Mucosa of rectum (tissue), 2 donors: ENCODE measurements around the gene SLC38A8.

ENCODE experiments used
- H3K27ac ChIP-seq, 2 donors: one replicate each; pipeline ENCODE4 v1.7.0; 2013; ENCODE audit warnings: inconsistent platforms in 2 of 2, low read depth in 2 of 2, low read length in 2 of 2
- H3K27me3 ChIP-seq, 2 donors: one replicate each; pipeline ENCODE4 v1.7.0; 2013; ENCODE audit warnings: low read length in 2 of 2; ENCODE audit not compliant: control insufficient read depth in 2 of 2, insufficient read depth in 2 of 2
- H3K36me3 ChIP-seq, 2 donors: one replicate each; pipeline ENCODE4 v1.7.0; 2013; ENCODE audit warnings: low read length in 2 of 2; ENCODE audit not compliant: control insufficient read depth in 2 of 2, insufficient read depth in 2 of 2
- H3K4me1 ChIP-seq, 2 donors: one replicate each; pipeline ENCODE4 v1.7.0; 2013; ENCODE audit warnings: low read length in 2 of 2, mild to moderate bottlenecking in 1 of 2; ENCODE audit not compliant: control insufficient read depth in 2 of 2, insufficient read depth in 2 of 2
- H3K4me3 ChIP-seq, 2 donors: one replicate each; pipeline ENCODE4 v1.7.0; 2013; ENCODE audit warnings: low read length in 2 of 2
- H3K9ac ChIP-seq, 2 donors: one replicate each; pipeline ENCODE4 v1.7.0; 2013; ENCODE audit warnings: low read length in 2 of 2, low read depth in 1 of 2, mild to moderate bottlenecking in 1 of 2
- H3K9me3 ChIP-seq, 2 donors: one replicate each; pipeline ENCODE4 v1.7.0; 2013; ENCODE audit warnings: low read length in 2 of 2; ENCODE audit not compliant: control insufficient read depth in 2 of 2
- donor health status: healthy.
- donor health status: Normal muscosa, but diverticular disease.

The SLC38A8 gene

GRCh38 chr16:84005391-84005790 is 37.2 kb downstream of the SLC38A8 start:
- no peak overlapping the region for H3K9ac ChIP-seq
- no peak overlapping the region for H3K4me3 ChIP-seq
- H3K4me1 ChIP-seq = no peaks in the 10 kb centered on the region
- no peaks in the 10 kb centered on the region for H3K9me3 ChIP-seq
- H3K36me3 ChIP-seq = no peaks in the 10 kb centered on the region
- peaks cover 3 to 4% of the 10 kb centered on the region in 2 donors for H3K27me3 ChIP-seq
- H3K27ac ChIP-seq = no peak overlapping the region

- Histone ChIP-seq H3K9ac (no peak overlapping the region), H3K27me3 (peaks cover 3 to 4% of the 10 kb centered on the region in 2 donors), H3K27ac (no peak overlapping the region), H3K9me3 (no peaks in the 10 kb centered on the region), H3K36me3 (no peaks in the 10 kb centered on the region), H3K4me1 (no peaks in the 10 kb centered on the region), H3K4me3 (no peak overlapping the region)
Measured at GRCh38 chr16:84004442-84004841, 38.2 kb downstream of the SLC38A8 start.

GRCh38 chr16:84003038-84003437 is 39.6 kb downstream of the SLC38A8 start:
- H3K9me3 ChIP-seq = no peaks in the 10 kb centered on the region
- no peaks in the 10 kb centered on the region for H3K4me1 ChIP-seq
- H3K27me3 ChIP-seq = peaks cover 3 to 5% of the 10 kb centered on the region in 2 donors
- H3K9ac ChIP-seq = no peak overlapping the region
- no peaks in the 10 kb centered on the region for H3K36me3 ChIP-seq
- no peak overlapping the region for H3K4me3 ChIP-seq
- no peak overlapping the region for H3K27ac ChIP-seq

- Histone ChIP-seq H3K4me3 (no peak overlapping the region), H3K9me3 (no peaks in the 10 kb centered on the region), H3K4me1 (no peaks in the 10 kb centered on the region), H3K27ac (no peak overlapping the region), H3K9ac (no peak overlapping the region), H3K27me3 (peaks cover 3 to 5% of the 10 kb centered on the region in 2 donors), H3K36me3 (no peaks in the 10 kb centered on the region)
Measured at GRCh38 chr16:84001726-84002125, 40.9 kb downstream of the SLC38A8 start.

- Histone ChIP-seq H3K9ac (no peak overlapping the region), H3K27ac (no peak overlapping the region), H3K4me1 (no peaks in the 10 kb centered on the region), H3K27me3 (peaks cover 3 to 5% of the 10 kb centered on the region in 2 donors), H3K36me3 (no peaks in the 10 kb centered on the region), H3K4me3 (no peak overlapping the region), H3K9me3 (no peaks in the 10 kb centered on the region)
Measured at GRCh38 chr16:84000989-84001642, 41.5 kb downstream of the SLC38A8 start.

GRCh38 chr16:83998091-83998490 is 44.5 kb downstream of the SLC38A8 start:
- H3K27me3 ChIP-seq = peaks cover 2 to 6% of the 10 kb centered on the region in 2 donors
- no peaks in the 10 kb centered on the region for H3K4me1 ChIP-seq
- H3K27ac ChIP-seq = no peak overlapping the region
- no peak overlapping the region for H3K4me3 ChIP-seq
- H3K9me3 ChIP-seq = no peaks in the 10 kb centered on the region
- H3K9ac ChIP-seq = no peak overlapping the region
- no peaks in the 10 kb centered on the region for H3K36me3 ChIP-seq

- no peak overlapping the region for H3K27ac ChIP-seq
- H3K9ac ChIP-seq = no peak overlapping the region
- peaks cover 2 to 6% of the 10 kb centered on the region in 2 donors for H3K27me3 ChIP-seq
- no peak overlapping the region for H3K4me3 ChIP-seq
- H3K4me1 ChIP-seq = no peaks in the 10 kb centered on the region
- H3K36me3 ChIP-seq = no peaks in the 10 kb centered on the region
- no peaks in the 10 kb centered on the region for H3K9me3 ChIP-seq
Measured at GRCh38 chr16:83996481-83997252, 45.9 kb downstream of the SLC38A8 start.

- H3K27ac ChIP-seq = no peak overlapping the region
- peaks cover 2 to 6% of the 10 kb centered on the region in 2 donors for H3K27me3 ChIP-seq
- no peaks in the 10 kb centered on the region for H3K36me3 ChIP-seq
- no peaks in the 10 kb centered on the region for H3K4me1 ChIP-seq
- H3K4me3 ChIP-seq = no peak overlapping the region
- no peak overlapping the region for H3K9ac ChIP-seq
- no peaks in the 10 kb centered on the region for H3K9me3 ChIP-seq
Measured at GRCh38 chr16:83995754-83996153, 46.8 kb downstream of the SLC38A8 start.

GRCh38 chr16:83994703-83995102 is 47.9 kb downstream of the SLC38A8 start:
- no peaks in the 10 kb centered on the region for H3K9me3 ChIP-seq
- H3K9ac ChIP-seq = no peak overlapping the region
- no peak overlapping the region for H3K4me3 ChIP-seq
- no peaks in the 10 kb centered on the region for H3K4me1 ChIP-seq
- peaks cover 6 to 10% of the 10 kb centered on the region in 2 donors for H3K27me3 ChIP-seq
- H3K36me3 ChIP-seq = no peaks in the 10 kb centered on the region
- no peak overlapping the region for H3K27ac ChIP-seq

- Histone ChIP-seq H3K4me1 (no peaks in the 10 kb centered on the region), H3K4me3 (no peak overlapping the region), H3K27ac (no peak overlapping the region), H3K36me3 (no peaks in the 10 kb centered on the region), H3K27me3 (peaks cover 6 to 14% of the 10 kb centered on the region in 2 donors), H3K9me3 (no peaks in the 10 kb centered on the region), H3K9ac (no peak overlapping the region)
Measured at GRCh38 chr16:83994087-83994486, 48.5 kb downstream of the SLC38A8 start.
